DND-41 (cell line): ENCODE results near the gene DRG1.

Experiments used
- EZH2 ChIP-seq: IDR thresholded peaks from 3 replicates; pipeline ENCODE4 v1.6.1; 2012; ENCODE audit warnings: borderline replicate concordance, low read depth, mild to moderate bottlenecking, moderate library complexity, low read length, inconsistent platforms; ENCODE audit not compliant: severe bottlenecking
- TF ChIP-seq, protein P1 (sequence below): IDR thresholded peaks from 2 replicates; pipeline ENCODE4 v1.5.1; 2012; ENCODE audit warnings: borderline replicate concordance, low read length, moderate library complexity, mild to moderate bottlenecking; ENCODE audit not compliant: poor library complexity, severe bottlenecking; ENCODE audit errors: extremely low read depth

DNA sequence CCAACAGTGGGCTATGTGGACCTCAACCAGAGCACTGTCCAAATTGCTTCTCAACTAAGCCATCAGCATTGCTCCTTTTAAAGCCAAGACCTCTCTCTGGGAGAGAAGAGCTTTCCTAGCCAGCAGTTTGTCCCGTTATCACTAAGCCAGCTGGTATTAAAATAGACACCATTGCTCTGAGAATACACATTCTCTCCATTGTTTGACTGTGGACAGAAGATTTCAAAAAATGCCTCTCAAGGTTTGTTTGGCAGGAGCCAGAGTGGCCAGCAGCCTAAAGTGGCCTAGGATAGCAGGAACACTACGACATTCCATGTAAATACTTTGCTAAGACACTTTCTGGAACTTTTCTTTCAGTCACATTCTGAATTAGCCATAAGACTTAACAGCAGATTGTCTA lies 49.0 kb downstream of the DRG1 start:
- TF ChIP-seq, protein P1, sequence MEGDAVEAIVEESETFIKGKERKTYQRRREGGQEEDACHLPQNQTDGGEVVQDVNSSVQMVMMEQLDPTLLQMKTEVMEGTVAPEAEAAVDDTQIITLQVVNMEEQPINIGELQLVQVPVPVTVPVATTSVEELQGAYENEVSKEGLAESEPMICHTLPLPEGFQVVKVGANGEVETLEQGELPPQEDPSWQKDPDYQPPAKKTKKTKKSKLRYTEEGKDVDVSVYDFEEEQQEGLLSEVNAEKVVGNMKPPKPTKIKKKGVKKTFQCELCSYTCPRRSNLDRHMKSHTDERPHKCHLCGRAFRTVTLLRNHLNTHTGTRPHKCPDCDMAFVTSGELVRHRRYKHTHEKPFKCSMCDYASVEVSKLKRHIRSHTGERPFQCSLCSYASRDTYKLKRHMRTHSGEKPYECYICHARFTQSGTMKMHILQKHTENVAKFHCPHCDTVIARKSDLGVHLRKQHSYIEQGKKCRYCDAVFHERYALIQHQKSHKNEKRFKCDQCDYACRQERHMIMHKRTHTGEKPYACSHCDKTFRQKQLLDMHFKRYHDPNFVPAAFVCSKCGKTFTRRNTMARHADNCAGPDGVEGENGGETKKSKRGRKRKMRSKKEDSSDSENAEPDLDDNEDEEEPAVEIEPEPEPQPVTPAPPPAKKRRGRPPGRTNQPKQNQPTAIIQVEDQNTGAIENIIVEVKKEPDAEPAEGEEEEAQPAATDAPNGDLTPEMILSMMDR = no peak
- TF ChIP-seq EZH2 = no peak
